Measurements from ENCODE around the gene CD3G.

Gene CD3G

GRCh38 chr11:118318124-118318523, 26.0 kb upstream of the CD3G start:
- no peaks in the 10 kb centered on the region for H3K27me3 Mint-ChIP-seq
- H3K4me1 Mint-ChIP-seq = peaks cover 90% of the 10 kb centered on the region
- no peaks in the 10 kb centered on the region for H3K9me3 Mint-ChIP-seq
- no peak overlapping the region for H3K4me3 Mint-ChIP-seq
- H3K27ac Mint-ChIP-seq = peak overlapping the region; percentile 83
- H3K36me3 Mint-ChIP-seq = peaks cover 25% of the 10 kb centered on the region

GRCh38 chr11:118318581-118319336, 25.4 kb upstream of the CD3G start:
- Mint-ChIP-seq H3K36me3 (peaks cover 28% of the 10 kb centered on the region), H3K27me3 (no peaks in the 10 kb centered on the region), H3K4me1 (peaks cover 91% of the 10 kb centered on the region), H3K27ac (peak overlapping the region; percentile 96), H3K9me3 (no peaks in the 10 kb centered on the region), H3K4me3 (peak overlapping the region; percentile 23)

GRCh38 chr11:118319337-118319707, 24.8 kb upstream of the CD3G start:
- H3K4me3 Mint-ChIP-seq = peak overlapping the region; percentile 23
- H3K9me3 Mint-ChIP-seq = no peaks in the 10 kb centered on the region
- no peaks in the 10 kb centered on the region for H3K27me3 Mint-ChIP-seq
- peaks cover 25% of the 10 kb centered on the region for H3K36me3 Mint-ChIP-seq
- peak overlapping the region; percentile 96 for H3K27ac Mint-ChIP-seq
- H3K4me1 Mint-ChIP-seq = peaks cover 89% of the 10 kb centered on the region

GRCh38 chr11:118320515-118320914, 23.6 kb upstream of the CD3G start:
- H3K27me3 Mint-ChIP-seq = no peaks in the 10 kb centered on the region
- no peaks in the 10 kb centered on the region for H3K9me3 Mint-ChIP-seq
- H3K36me3 Mint-ChIP-seq = peaks cover 25% of the 10 kb centered on the region
- no peak overlapping the region for H3K4me3 Mint-ChIP-seq
- peak overlapping the region; percentile 74 for H3K27ac Mint-ChIP-seq
- peaks cover 86% of the 10 kb centered on the region for H3K4me1 Mint-ChIP-seq

GRCh38 chr11:118321386-118322082, 22.6 kb upstream of the CD3G start:
- peak overlapping the region; percentile 33 for H3K4me3 Mint-ChIP-seq
- H3K4me1 Mint-ChIP-seq = peaks cover 83% of the 10 kb centered on the region
- no peaks in the 10 kb centered on the region for H3K9me3 Mint-ChIP-seq
- H3K36me3 Mint-ChIP-seq = peaks cover 23% of the 10 kb centered on the region
- H3K27me3 Mint-ChIP-seq = no peaks in the 10 kb centered on the region
- H3K27ac Mint-ChIP-seq = peak overlapping the region; percentile 80

- Mint-ChIP-seq H3K4me3 (no peak overlapping the region), H3K4me1 (peaks cover 77% of the 10 kb centered on the region), H3K27me3 (no peaks in the 10 kb centered on the region), H3K36me3 (peaks cover 20% of the 10 kb centered on the region), H3K27ac (no peak overlapping the region), H3K9me3 (no peaks in the 10 kb centered on the region)
Measured at GRCh38 chr11:118322721-118323120, 21.4 kb upstream of the CD3G start.

GRCh38 chr11:118325283-118325682, 18.9 kb upstream of the CD3G start:
- no peak overlapping the region for H3K4me3 Mint-ChIP-seq
- H3K27ac Mint-ChIP-seq = peak overlapping the region; percentile 20
- peaks cover 22% of the 10 kb centered on the region for H3K36me3 Mint-ChIP-seq
- H3K27me3 Mint-ChIP-seq = no peaks in the 10 kb centered on the region
- no peaks in the 10 kb centered on the region for H3K9me3 Mint-ChIP-seq
- H3K4me1 Mint-ChIP-seq = peaks cover 65% of the 10 kb centered on the region

GRCh38 chr11:118328745-118329144, 15.4 kb upstream of the CD3G start:
- Mint-ChIP-seq H3K9me3 (no peaks in the 10 kb centered on the region), H3K4me3 (no peak overlapping the region), H3K27ac (peak overlapping the region; percentile 95), H3K36me3 (peaks cover 11% of the 10 kb centered on the region), H3K27me3 (no peaks in the 10 kb centered on the region), H3K4me1 (peaks cover 43% of the 10 kb centered on the region)

- Mint-ChIP-seq H3K27ac (peak overlapping the region; percentile 97), H3K4me3 (peak overlapping the region; percentile 73), H3K27me3 (no peaks in the 10 kb centered on the region), H3K36me3 (peaks cover 15% of the 10 kb centered on the region), H3K9me3 (no peaks in the 10 kb centered on the region), H3K4me1 (peaks cover 52% of the 10 kb centered on the region)
Measured at GRCh38 chr11:118334745-118335144, 9.4 kb upstream of the CD3G start.

GRCh38 chr11:118338637-118339061, 5.5 kb upstream of the CD3G start:
- no peaks in the 10 kb centered on the region for H3K27me3 Mint-ChIP-seq
- peaks cover 61% of the 10 kb centered on the region for H3K4me1 Mint-ChIP-seq
- peaks cover 27% of the 10 kb centered on the region for H3K36me3 Mint-ChIP-seq
- H3K4me3 Mint-ChIP-seq = peak overlapping the region; percentile 92
- peak overlapping the region; percentile 97 for H3K27ac Mint-ChIP-seq
- no peaks in the 10 kb centered on the region for H3K9me3 Mint-ChIP-seq

- H3K36me3 Mint-ChIP-seq = peaks cover 27% of the 10 kb centered on the region
- H3K4me1 Mint-ChIP-seq = peaks cover 58% of the 10 kb centered on the region
- peak overlapping the region; percentile 92 for H3K4me3 Mint-ChIP-seq
- no peaks in the 10 kb centered on the region for H3K9me3 Mint-ChIP-seq
- H3K27ac Mint-ChIP-seq = peak overlapping the region; percentile 97
- H3K27me3 Mint-ChIP-seq = no peaks in the 10 kb centered on the region
Measured at GRCh38 chr11:118339281-118339961, 4.7 kb upstream of the CD3G start.

- Mint-ChIP-seq H3K36me3 (peaks cover 29% of the 10 kb centered on the region), H3K27ac (peak overlapping the region; percentile 97), H3K27me3 (no peaks in the 10 kb centered on the region), H3K4me1 (peaks cover 58% of the 10 kb centered on the region), H3K4me3 (peak overlapping the region; percentile 92), H3K9me3 (no peaks in the 10 kb centered on the region)
Measured at GRCh38 chr11:118340449-118340848, 3.7 kb upstream of the CD3G start.

GRCh38 chr11:118341261-118341660, 2.9 kb upstream of the CD3G start:
- Mint-ChIP-seq H3K27me3 (no peaks in the 10 kb centered on the region), H3K4me1 (peaks cover 60% of the 10 kb centered on the region), H3K36me3 (peaks cover 32% of the 10 kb centered on the region), H3K9me3 (no peaks in the 10 kb centered on the region), H3K4me3 (peak overlapping the region; percentile 92), H3K27ac (peak overlapping the region; percentile 97)

- Mint-ChIP-seq H3K4me3 (peak overlapping the region; percentile 92), H3K27me3 (no peaks in the 10 kb centered on the region), H3K27ac (peak overlapping the region; percentile 97), H3K36me3 (peaks cover 30% of the 10 kb centered on the region), H3K4me1 (peaks cover 60% of the 10 kb centered on the region), H3K9me3 (no peaks in the 10 kb centered on the region)
Measured at GRCh38 chr11:118341815-118342489, 2.2 kb upstream of the CD3G start.

- peaks cover 31% of the 10 kb centered on the region for H3K36me3 Mint-ChIP-seq
- no peaks in the 10 kb centered on the region for H3K9me3 Mint-ChIP-seq
- peaks cover 66% of the 10 kb centered on the region for H3K4me1 Mint-ChIP-seq
- H3K4me3 Mint-ChIP-seq = peak within 1 kb of the TSS; percentile 92
- H3K27ac Mint-ChIP-seq = peak within 1 kb of the TSS; percentile 97
- H3K27me3 Mint-ChIP-seq = no peaks in the 10 kb centered on the region
Measured at GRCh38 chr11:118342503-118343161, 1.5 kb upstream of the CD3G start, which contains the start of gene CD3D. TSS of gene CD3D (minus strand) at chr11:118342705. CDS start at chr11:118342607, 98 bp downstream.

All from activated naive CD4-positive, alpha-beta T cell treated with anti-CD3 and anti-CD28 coated beads, Interleukin-2, amount 50 U/mL, for 24 hours (primary cell).